GM11168 (cell line): Measurements from ENCODE around the gene STAG1.
"Not testable (repeated sequence)": the region's sequence is repeated elsewhere in the genome, so short reads cannot be mapped to it uniquely, and the experiment has no call there.

Experiments
- in situ Hi-C: fragments of 300-500 bp; cut with MboI; formaldehyde crosslinking; loops from one replicate; pipeline ENCODE4 v1.12.0; 2022; ENCODE audit warnings: low sequenced_read_pairs; ENCODE audit not compliant: unreplicated experiment

The STAG1 gene

GRCh38 chr3:136750209-136750896, 1.8 kb downstream of the STAG1 start:
- in situ Hi-C loops: loop anchor here (10.0 kb wide), 1 partner anchor 676 kb away; no protein-coding TSS in a partner anchor

GRCh38 chr3:136749602-136750001, 2.6 kb downstream of the STAG1 start:
- in situ Hi-C loops: loop anchor here (10.0 kb wide), 1 partner anchor 675 kb away; no protein-coding TSS in a partner anchor

- in situ Hi-C loops: no loop called here
Measured at GRCh38 chr3:136749091-136749490, 3.1 kb downstream of the STAG1 start.

DNA sequence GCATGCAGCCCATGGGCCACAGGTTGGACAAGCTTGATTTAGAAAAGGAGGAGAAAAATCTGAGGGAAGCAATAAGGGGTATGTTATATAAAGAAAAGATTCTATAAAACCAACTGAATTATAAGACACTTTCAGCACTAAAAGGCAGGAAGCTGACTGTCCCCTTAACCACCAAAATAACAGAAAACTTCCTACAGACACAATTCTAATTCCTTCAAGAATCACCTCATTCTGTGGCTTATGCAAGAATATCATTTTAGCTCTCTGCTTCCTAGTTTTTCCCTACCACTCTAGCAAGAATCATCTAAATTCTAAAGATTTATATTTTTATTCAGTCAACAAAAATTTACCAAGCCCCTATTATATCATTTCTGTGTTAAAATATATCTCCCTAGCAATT, 6.3 kb downstream of the STAG1 start:
- in situ Hi-C loops: no loop called here

DNA sequence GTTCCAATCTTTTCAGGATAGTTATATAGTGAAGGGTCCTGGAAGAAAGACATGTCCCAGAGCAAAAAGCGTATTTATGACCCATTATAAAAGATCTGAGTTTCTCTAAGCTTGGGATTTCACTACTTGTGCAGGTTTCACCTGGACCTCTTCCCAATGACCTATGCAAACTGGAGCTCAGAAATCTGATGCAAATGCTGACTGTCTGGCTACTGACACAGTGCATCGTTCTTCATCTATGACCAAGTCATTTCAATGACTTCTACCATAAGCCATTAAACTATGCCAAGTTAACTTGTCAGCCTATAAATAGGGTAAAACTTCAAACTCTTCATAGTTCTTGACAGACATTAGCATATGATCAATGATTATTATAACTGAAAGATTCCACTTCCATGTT, 11.1 kb downstream of the STAG1 start:
- in situ Hi-C loops: no loop called here

DNA sequence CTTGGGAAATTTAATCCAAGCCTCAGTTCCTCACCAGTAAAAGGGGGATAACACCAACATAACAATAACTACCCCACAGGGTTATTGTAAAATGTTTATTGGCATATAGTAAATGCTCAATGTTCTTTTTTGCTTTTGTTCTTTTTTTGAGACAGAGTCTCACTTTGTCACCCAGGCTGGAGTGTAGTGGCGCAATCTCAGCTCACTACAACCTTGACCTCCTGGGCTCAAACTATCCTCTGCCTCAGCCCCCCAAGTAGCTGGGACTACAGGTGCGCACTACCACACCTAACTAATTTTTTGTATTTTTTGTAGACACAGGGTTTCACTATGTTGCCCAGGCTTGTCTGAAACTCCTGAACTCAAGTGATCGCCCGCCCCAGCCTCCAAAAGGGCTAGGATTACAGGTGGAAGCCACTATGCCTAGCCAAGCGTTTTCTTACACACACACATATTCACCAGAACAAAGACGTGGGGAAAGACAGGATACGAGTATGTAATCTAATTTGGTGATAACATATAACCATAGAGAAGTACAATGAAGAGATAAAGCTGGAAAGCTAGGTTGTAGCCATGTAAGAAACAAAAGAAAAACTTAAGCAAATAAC, 11.7 kb downstream of the STAG1 start:
- in situ Hi-C loops: no loop called here

GRCh38 chr3:136736950-136737349, 15.2 kb downstream of the STAG1 start:
- in situ Hi-C loops: not testable (repeated sequence)

GRCh38 chr3:136735103-136735502, 17.1 kb downstream of the STAG1 start:
- in situ Hi-C loops: no loop called here

DNA sequence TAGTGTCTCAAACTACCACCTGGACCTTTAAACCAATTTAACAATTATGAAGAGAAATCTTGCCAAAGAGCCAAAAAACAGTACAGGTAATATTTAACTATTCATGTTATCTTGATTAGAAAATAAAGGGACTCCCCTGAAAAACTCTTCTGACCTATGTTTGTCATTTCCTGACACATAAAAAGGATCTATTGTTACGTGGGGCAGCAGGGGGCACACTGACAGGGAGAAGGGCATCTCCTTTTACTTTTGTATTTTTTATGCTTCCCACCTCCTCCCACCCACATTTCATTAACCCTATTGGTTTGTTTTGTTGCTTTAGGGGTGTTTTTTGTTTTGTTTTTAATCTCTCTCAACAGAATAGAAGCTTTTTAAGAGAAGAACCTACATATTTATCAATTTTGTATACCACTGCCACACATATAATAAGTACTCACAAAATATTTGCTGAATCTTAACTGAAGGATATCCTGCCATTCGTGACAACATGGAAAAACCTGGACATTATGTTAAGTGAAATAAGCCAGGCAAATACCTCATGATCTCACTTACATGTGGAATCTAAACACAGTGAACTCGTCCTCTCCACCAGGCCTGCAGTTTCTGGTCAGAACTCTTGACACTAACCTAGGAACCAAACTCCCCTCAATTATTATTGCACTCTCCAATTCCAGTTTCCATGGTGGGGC, 17.7 kb downstream of the STAG1 start:
- in situ Hi-C loops: no loop called here

DNA sequence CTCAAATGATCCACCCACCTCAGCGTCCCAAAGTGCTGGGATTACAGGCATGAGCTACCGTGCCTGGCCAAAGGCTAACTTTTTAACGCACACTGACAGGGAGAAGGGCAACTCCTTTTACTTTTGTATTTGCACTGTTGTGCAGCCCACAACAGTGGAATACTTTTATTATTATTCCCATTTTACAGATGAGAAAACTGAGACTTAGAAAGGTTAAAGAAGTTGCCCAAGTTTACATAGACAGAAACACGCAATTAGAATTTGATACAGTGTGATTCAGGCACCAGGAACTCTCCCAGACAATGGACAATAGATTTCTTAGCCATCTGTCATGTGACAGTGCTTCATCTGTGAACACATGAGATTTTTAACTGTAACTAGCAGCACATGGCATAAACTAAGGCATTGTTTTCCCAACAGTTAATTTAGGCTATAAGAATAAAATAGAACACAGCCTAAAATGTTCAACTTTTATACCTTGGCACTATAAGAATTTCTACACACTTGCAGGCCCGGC, 18.8 kb downstream of the STAG1 start:
- in situ Hi-C loops: no loop called here

DNA sequence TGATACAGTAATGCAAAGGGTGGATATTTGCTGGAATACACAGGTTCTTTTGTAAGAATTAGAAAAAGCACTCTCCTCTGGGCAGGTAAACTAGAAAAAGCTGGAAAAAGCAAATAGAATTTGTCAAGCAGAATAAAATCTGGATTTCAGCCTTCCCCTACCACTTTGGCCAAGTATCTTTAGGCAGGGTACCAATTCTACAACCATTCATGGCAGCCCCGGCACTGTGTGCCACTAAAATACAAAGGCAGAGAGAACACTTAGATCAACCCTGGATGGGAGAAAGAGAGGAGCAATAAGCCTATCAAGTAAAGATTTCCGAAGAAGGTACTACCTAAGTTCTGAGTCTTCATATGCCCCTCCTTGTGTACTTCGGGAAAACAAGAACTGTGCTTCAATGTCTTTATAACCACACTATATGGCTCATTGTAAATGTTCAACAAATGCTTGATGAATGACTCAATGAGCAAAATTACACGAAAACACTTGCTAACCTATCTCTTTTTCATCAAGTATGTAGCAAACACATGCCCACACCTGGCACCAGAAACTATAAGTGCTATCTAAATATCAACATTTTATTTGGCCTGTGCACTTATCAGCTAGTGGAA, 20.8 kb downstream of the STAG1 start:
- in situ Hi-C loops: no loop called here

DNA sequence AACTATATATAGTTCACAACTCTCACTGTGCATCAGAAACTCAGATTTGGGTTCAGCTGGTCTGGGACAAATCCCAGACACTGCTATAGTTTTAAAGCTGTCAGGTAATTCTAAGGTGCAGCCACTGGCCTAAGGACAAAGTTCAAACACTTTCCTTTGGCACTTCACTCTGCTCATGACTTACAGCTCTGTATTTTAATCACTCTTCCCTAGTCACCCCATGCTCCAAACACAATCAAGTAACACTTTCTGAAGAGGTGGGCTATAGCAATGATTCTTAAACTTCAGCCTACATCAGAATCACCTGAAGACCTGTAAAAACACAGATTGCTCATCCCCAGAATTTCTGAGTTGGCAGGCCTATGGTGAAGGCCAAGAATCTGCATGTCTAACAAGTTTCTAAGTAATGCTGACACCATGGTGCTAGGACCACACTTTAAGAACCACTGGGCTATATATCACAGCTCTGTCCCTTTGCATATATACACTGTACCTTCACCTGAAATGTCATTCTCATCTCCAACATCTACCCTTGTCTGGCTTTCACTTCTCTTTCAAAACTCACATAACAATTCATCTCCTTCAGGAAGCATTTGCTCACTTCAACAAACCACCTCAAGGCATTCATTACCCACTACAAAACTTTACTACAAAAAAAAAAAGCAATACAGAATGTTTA, 21.4 kb downstream of the STAG1 start:
- in situ Hi-C loops: no loop called here

DNA sequence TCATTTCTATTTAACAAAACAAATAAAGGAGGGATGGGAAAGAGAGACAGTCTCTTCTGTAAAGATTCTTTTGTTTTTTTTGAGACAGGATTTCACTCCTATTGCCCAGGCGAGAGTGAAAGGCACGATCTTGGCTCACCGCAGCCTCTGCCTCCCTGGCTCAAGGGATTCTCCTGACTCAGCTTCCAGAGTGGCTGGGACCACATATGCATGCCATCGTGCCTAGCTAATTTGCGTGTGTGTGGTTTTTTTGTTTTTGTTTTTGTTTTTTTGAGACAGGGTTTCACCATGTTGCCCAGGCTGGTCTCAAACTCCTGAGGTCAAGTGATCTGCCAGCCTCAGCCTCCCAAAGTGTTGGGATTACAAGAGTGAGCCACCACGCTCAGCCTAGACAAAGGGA, 23.3 kb downstream of the STAG1 start:
- in situ Hi-C loops: no loop called here

DNA sequence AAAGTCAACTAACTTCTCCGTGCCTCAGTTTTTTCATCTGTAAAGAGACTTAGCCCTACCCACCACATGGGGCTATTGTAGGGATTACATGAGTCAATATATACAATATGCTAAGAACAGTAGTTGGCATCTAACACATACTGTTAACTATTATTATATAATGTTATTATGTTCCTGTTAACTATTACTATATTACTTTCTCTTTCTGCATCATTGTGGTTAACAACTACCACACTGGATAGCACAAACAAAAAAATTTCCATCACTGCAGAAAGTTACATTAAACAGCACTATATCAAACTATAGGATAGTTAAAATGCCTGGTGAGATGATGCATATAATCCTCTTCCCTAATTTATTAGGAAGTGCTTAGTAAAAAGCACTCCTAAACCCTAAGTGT, 23.7 kb downstream of the STAG1 start:
- in situ Hi-C loops: no loop called here

- in situ Hi-C loops: no loop called here
Measured at GRCh38 chr3:136725468-136725867, 26.7 kb downstream of the STAG1 start.

- in situ Hi-C loops: not testable (repeated sequence)
Measured at GRCh38 chr3:136722916-136723315, 29.3 kb downstream of the STAG1 start.

- in situ Hi-C loops: not testable (repeated sequence)
Measured at GRCh38 chr3:136722399-136722798, 29.8 kb downstream of the STAG1 start.

- in situ Hi-C loops: no loop called here
Measured at GRCh38 chr3:136720091-136720490, 32.1 kb downstream of the STAG1 start.

DNA sequence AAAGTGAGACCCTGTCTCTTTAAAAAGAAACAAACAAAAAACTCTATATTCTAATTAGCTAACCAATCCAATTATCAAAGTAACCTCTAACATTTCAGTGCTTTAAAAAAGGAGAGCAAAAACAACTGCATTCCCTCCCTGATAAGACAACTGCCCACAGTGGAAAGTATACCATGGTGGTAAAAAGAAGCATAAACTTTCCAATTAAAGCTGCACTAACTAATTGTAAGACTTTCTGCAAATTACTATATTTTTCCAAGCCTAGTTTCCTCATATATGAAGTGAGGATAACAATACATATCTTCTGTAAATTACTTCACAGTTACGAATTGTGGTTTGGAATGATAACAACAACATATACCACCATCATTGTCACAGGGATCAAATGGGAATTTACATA, 35.5 kb downstream of the STAG1 start:
- in situ Hi-C loops: no loop called here

DNA sequence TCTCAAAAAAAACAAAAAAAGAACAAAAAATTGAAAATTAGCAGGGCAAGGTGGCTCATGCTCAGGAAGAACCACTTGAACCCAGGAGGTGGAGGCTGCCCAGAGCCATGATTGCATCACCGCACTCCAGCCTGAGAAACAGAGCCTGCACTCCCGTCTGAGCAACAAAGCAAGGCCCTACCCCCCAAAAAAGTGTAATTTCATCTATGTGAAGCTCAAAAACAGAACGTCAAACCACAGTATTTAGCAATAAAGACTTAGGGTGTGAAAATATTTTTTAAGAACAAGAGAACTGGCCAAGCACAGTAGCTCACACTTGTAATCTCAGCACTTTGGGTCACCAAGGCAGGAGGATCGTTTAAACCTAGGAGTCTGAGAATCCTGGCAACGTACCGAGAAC, 38.2 kb downstream of the STAG1 start:
- in situ Hi-C loops: no loop called here
